Ectodermal cell (in vitro differentiated cells): Measurements from ENCODE around the gene BACE1.

Experiments used
- H3K27ac ChIP-seq: 2 replicates; pipeline ENCODE4 v1.7.0; 2013; ENCODE audit warnings: mild to moderate bottlenecking, low read depth, low read length; ENCODE audit not compliant: insufficient read depth, poor library complexity, severe bottlenecking
- H3K27me3 ChIP-seq: 2 replicates; pipeline ENCODE4 v1.7.0; 2013; ENCODE audit warnings: mild to moderate bottlenecking, low read length; ENCODE audit not compliant: insufficient read depth, control insufficient read depth, poor library complexity, severe bottlenecking
- H3K36me3 ChIP-seq: one replicate; pipeline ENCODE4 v1.7.0; 2013; ENCODE audit warnings: low read length; ENCODE audit not compliant: control insufficient read depth, insufficient read depth
- H3K4me1 ChIP-seq: one replicate; pipeline ENCODE4 v1.7.0; 2013; ENCODE audit warnings: low read length; ENCODE audit not compliant: control insufficient read depth, insufficient read depth
- H3K4me3 ChIP-seq: 2 replicates; pipeline ENCODE4 v1.7.0; 2013; ENCODE audit warnings: low read depth, low read length, control low read depth; ENCODE audit not compliant: insufficient read depth
- H3K9me3 ChIP-seq: 2 replicates; pipeline ENCODE4 v1.7.0; 2013; ENCODE audit warnings: mild to moderate bottlenecking, low read length, moderate library complexity; ENCODE audit not compliant: control insufficient read depth
- WGBS, 2 experiments: methylation state at CpG; one replicate each; pipeline ENCODE4 v1.1.7; 2013; ENCODE audit warnings: missing lambda C conversion rate in 2 of 2; 5-methylcytosine and 5-hydroxymethylcytosine counted together

The BACE1 gene

GRCh38 chr11:117295438-117296137 is 20.5 kb downstream of the BACE1 start:
- Histone ChIP-seq H3K4me3 (no peak overlapping the region), H3K27ac (no peak overlapping the region), H3K27me3 (no peaks in the 10 kb centered on the region), H3K4me1 (peaks cover 19% of the 10 kb centered on the region), H3K9me3 (no peaks in the 10 kb centered on the region), H3K36me3 (peaks cover 3% of the 10 kb centered on the region)
- WGBS, 2 experiments: 93 to 96% methylated on average over 8 to 9 of the region's 9 CpGs

- no peaks in the 10 kb centered on the region for H3K27me3 ChIP-seq
- no peak overlapping the region for H3K4me3 ChIP-seq
- peaks cover 26% of the 10 kb centered on the region for H3K36me3 ChIP-seq
- no peaks in the 10 kb centered on the region for H3K4me1 ChIP-seq
- no peaks in the 10 kb centered on the region for H3K9me3 ChIP-seq
- WGBS, 2 experiments: 90 to 94% methylated on average over 2 of the region's 2 CpGs
- H3K27ac ChIP-seq: no peak overlapping the region
Measured at GRCh38 chr11:117292616-117293015, 23.4 kb downstream of the BACE1 start.

GRCh38 chr11:117290809-117291396 is 25.2 kb downstream of the BACE1 start, which contains the start of gene BACE1-AS:
Gene BACE1-AS (plus strand): TSS chr11:117291346.
- H3K27ac ChIP-seq: no peak within 1 kb of the TSS
- H3K4me1 ChIP-seq: no peaks in the 10 kb centered on the region
- no peak within 1 kb of the TSS for H3K4me3 ChIP-seq
- peaks cover 27% of the 10 kb centered on the region for H3K36me3 ChIP-seq
- H3K27me3 ChIP-seq: no peaks in the 10 kb centered on the region
- H3K9me3 ChIP-seq: no peaks in the 10 kb centered on the region
- WGBS, 2 experiments: 93% methylated on average over 8 of the region's 8 CpGs

- peaks cover 29% of the 10 kb centered on the region for H3K36me3 ChIP-seq
- 100% methylated on average over 1 of the region's 1 CpG for WGBS, 2 experiments
Measured at GRCh38 chr11:117289795-117290194, 26.3 kb downstream of the BACE1 start.

GRCh38 chr11:117287668-117288067 is 28.4 kb downstream of the BACE1 start:
- Histone ChIP-seq H3K27ac (no peak overlapping the region), H3K4me1 (no peaks in the 10 kb centered on the region), H3K27me3 (no peaks in the 10 kb centered on the region), H3K9me3 (no peaks in the 10 kb centered on the region), H3K36me3 (peaks cover 39% of the 10 kb centered on the region), H3K4me3 (no peak overlapping the region)
- 97% methylated on average over 2 to 3 of the region's 3 CpGs for WGBS, 2 experiments

More at GRCh38 chr11:117289795-117290194, 26.3 kb downstream of the BACE1 start:
- no peak overlapping the region for H3K4me3 ChIP-seq
- no peak overlapping the region for H3K27ac ChIP-seq
- H3K27me3 ChIP-seq: no peaks in the 10 kb centered on the region
- H3K4me1 ChIP-seq: no peaks in the 10 kb centered on the region
- no peaks in the 10 kb centered on the region for H3K9me3 ChIP-seq

GRCh38 chr11:117286588-117286987 is 29.5 kb downstream of the BACE1 start:
- H3K27me3 ChIP-seq: no peaks in the 10 kb centered on the region
- H3K36me3 ChIP-seq: peaks cover 46% of the 10 kb centered on the region
- WGBS, 2 experiments: 93 to 98% methylated on average over 1 to 2 of the region's 2 CpGs
- no peak overlapping the region for H3K27ac ChIP-seq
- no peaks in the 10 kb centered on the region for H3K9me3 ChIP-seq
- H3K4me3 ChIP-seq: no peak overlapping the region
- H3K4me1 ChIP-seq: no peaks in the 10 kb centered on the region

GRCh38 chr11:117284053-117284452 is 32.0 kb downstream of the BACE1 start:
- Histone ChIP-seq H3K9me3 (no peaks in the 10 kb centered on the region), H3K27me3 (no peaks in the 10 kb centered on the region), H3K4me3 (no peak overlapping the region), H3K36me3 (peaks cover 43% of the 10 kb centered on the region), H3K4me1 (no peaks in the 10 kb centered on the region), H3K27ac (no peak overlapping the region)
- 96% methylated on average over 2 of the region's 2 CpGs for WGBS, 2 experiments

GRCh38 chr11:117282956-117283355 is 33.1 kb downstream of the BACE1 start:
- 92 to 94% methylated on average over 3 of the region's 3 CpGs for WGBS, 2 experiments
- Histone ChIP-seq H3K27ac (no peak overlapping the region), H3K27me3 (no peaks in the 10 kb centered on the region), H3K36me3 (peaks cover 33% of the 10 kb centered on the region), H3K4me1 (peaks cover 5% of the 10 kb centered on the region), H3K4me3 (no peak overlapping the region), H3K9me3 (no peaks in the 10 kb centered on the region)

- Histone ChIP-seq H3K27me3 (no peaks in the 10 kb centered on the region), H3K4me1 (peaks cover 5% of the 10 kb centered on the region), H3K36me3 (peaks cover 29% of the 10 kb centered on the region), H3K4me3 (no peak overlapping the region), H3K9me3 (no peaks in the 10 kb centered on the region), H3K27ac (no peak overlapping the region)
- 95 to 98% methylated on average over 7 of the region's 7 CpGs for WGBS, 2 experiments
Measured at GRCh38 chr11:117281869-117282268, 34.2 kb downstream of the BACE1 start.

- Histone ChIP-seq H3K9me3 (no peaks in the 10 kb centered on the region), H3K4me3 (no peak overlapping the region), H3K27me3 (no peaks in the 10 kb centered on the region), H3K27ac (no peak overlapping the region), H3K36me3 (peaks cover 29% of the 10 kb centered on the region), H3K4me1 (peaks cover 5% of the 10 kb centered on the region)
- 90 to 95% methylated on average over 6 of the region's 6 CpGs for WGBS, 2 experiments
Measured at GRCh38 chr11:117281159-117281558, 34.9 kb downstream of the BACE1 start.
